K562 treated with DMSO at 1 percent for 12 hours (cell line): ENCODE results near the gene ACTL7B. TPM values are rescaled to one million over a fixed set of nuclear protein-coding genes. Genes with fewer than 3 reads are reported as not detected.

Experiments used
- total RNA-seq: library from RNA; unstranded; fragments of 300-600 nt; gene quantifications from 2 replicates; pipeline ENCODE4 v1.2.3, GENCODE V29; 2022; ENCODE audit not compliant: insufficient read depth

Gene ACTL7B, protein sequence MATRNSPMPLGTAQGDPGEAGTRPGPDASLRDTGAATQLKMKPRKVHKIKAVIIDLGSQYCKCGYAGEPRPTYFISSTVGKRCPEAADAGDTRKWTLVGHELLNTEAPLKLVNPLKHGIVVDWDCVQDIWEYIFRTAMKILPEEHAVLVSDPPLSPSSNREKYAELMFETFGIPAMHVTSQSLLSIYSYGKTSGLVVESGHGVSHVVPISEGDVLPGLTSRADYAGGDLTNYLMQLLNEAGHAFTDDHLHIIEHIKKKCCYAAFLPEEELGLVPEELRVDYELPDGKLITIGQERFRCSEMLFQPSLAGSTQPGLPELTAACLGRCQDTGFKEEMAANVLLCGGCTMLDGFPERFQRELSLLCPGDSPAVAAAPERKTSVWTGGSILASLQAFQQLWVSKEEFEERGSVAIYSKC
- not detected in 2 replicates for total RNA-seq

DNA sequence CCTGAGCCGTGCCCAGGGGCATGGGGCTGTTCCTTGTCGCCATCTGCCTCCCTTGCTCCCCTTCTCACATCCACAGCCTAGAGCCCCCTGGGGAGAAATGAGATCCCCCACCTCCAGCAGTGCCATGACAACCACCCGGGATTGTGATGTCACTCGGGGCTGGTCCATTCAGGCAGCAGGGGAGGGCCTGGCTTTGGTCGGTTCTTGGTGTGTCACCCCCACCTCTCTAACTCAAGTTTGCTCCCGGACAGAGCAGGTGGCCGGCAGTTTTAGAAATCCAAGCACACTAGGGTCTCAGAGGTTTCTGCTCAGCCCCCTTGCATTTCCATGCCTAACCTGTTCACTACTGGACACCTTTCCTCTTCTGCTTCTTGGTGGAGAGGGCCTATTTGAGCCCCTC, at the start of gene ACTL7B:
Gene ACTL7B (minus strand): TSS at position 99 of the 400 bp plus-strand sequence. CDS start 56 bp downstream, at position 43.

DNA sequence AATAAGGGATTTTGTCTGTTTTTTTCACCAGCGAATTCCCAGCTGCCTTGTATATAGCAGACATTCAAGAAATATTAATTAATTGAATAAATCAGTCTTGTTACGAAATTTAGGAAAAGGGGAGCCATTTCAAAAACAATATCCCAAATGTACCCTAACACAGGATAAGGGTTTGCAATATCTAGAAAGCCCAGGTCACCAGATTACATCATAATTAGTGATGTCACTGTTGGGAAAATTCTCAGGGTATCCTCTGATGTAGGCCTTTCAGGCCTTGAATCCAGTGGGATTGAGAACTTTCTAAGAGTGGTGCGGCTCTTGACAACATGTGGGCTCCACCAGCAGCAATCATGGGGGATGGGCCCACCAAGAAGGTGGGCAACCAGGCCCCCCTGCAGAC, 6.2 kb upstream of the ACTL7B start, which contains the start of gene ACTL7A:
Gene ACTL7A (plus strand): TSS at position 270 of the 400 bp plus-strand sequence. CDS start 57 bp downstream, at position 327.

Other genes with a start within 250 kb of the ACTL7B start
- gene ACTL7A, start 6.3 kb upstream of the ACTL7B start, total RNA-seq, result not detected in 2 replicates
- gene ELP1, start 78.1 kb upstream of the ACTL7B start, total RNA-seq, result 15.0 and 37.4 TPM in 2 replicates
- 7.8 and 17.1 TPM in 2 replicates for gene ABITRAM, start 78.4 kb upstream of the ACTL7B start, total RNA-seq
- gene CTNNAL1, start 157.5 kb upstream of the ACTL7B start, total RNA-seq, result 30.0 and 35.2 TPM in 2 replicates